DLD1 (cell line): ENCODE measurements around the gene SLC1A3.
"Not testable (repeated sequence)": the region's sequence is repeated elsewhere in the genome, so short reads cannot be mapped to it uniquely, and the experiment has no call there.

Source experiments
- in situ Hi-C: cut with HindIII; loops from 2 replicates; pipeline ENCODE4 v1.10.0; 2017; ENCODE audit warnings: low sequenced_read_pairs

The SLC1A3 gene

DNA sequence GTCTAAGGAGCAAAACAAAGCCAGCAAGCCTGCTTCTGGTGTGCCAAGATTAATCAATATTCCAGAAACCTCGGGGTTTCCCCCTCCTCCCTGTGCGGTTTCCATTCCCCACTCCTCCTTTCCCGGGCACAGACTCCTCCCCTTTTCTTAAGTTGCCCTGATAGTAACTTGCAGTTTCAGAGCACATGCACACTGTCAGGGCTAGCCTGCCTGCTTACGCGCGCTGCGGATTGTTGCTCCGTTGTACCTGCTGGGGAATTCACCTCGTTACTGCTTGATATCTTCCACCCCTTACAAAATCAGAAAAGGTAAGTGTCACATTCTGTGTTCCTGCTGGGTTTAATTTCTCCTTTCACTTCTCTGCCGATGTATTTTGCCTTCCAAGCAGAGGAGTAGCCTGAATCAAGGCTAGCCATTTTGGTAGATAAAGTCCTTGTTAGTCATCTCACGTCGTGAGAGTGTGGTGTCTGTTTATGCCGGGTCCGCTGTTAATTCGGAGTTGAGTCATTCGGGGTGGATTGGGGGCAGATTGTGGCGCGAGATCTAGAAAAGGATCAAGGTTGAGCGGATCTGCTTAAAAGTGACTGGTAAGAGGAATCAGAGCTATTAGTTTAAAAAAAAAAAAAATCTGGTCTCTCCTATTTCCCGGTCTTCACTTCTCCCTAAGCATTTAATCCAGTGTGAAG lies at the start of gene SLC1A3:
SLC1A3 (plus strand) TSS at position 179 of the 686 bp plus-strand sequence. CDS start 1,818 bp downstream, outside the sequence.
- in situ Hi-C loops, result no loop called here

DNA sequence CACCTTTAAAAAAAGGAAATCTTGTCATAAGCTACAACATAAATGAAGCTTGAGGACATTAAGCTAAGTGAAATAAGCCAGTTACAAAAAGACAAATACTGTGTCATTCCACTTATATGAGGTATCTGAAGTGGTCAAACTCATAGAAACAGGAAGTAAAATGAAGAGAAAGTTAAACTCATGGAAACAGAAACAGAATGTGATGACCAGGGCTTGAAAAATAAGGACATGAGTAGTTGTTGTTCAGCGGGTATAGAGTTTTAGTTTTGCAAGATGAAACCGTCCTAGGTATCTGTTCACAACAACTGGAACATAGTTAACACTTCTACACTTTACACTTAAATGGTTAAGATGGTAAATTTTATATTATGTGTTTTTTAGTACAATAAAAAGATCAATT lies 47.8 kb upstream of the SLC1A3 start:
- in situ Hi-C loops, result no loop called here

DNA sequence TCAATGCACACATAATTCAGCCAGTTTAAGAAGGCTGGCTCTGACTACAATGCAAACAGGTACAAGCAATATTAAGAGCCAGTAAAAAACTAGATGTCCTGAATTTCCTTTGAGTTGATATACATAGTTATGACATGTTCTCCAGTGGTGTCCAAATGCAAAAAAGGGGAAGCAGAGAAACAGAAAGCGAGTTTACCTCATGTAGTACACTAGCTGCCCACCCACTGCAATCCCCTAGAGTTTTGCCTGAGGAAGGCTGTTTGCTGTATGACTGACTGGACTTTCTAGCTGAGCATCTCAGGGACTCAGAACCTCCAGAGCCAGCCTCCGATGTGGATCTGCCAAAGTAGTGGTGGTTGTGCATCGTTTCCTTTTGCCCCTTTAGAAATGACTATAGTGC lies 44.8 kb upstream of the SLC1A3 start:
- in situ Hi-C loops, result no loop called here

DNA sequence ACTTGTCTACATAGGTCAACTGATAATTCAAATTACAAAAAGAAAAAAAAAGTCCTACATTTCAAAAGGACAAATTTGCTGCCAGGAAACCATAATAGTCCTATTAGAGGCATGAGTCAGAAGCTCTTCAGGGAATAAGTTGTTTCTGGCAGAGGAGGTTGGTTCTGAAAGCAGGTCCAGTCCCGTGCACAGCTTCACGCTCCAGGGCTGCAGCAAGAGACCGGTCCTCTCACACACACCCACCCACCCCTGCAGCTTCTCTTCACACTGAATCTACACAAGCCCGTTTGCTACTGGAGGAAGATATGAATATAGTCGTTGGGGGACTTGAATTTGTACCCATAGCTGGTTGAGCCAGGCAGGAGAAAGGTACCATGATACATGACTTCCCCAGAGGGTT lies 36.9 kb upstream of the SLC1A3 start:
- in situ Hi-C loops, result no loop called here

DNA sequence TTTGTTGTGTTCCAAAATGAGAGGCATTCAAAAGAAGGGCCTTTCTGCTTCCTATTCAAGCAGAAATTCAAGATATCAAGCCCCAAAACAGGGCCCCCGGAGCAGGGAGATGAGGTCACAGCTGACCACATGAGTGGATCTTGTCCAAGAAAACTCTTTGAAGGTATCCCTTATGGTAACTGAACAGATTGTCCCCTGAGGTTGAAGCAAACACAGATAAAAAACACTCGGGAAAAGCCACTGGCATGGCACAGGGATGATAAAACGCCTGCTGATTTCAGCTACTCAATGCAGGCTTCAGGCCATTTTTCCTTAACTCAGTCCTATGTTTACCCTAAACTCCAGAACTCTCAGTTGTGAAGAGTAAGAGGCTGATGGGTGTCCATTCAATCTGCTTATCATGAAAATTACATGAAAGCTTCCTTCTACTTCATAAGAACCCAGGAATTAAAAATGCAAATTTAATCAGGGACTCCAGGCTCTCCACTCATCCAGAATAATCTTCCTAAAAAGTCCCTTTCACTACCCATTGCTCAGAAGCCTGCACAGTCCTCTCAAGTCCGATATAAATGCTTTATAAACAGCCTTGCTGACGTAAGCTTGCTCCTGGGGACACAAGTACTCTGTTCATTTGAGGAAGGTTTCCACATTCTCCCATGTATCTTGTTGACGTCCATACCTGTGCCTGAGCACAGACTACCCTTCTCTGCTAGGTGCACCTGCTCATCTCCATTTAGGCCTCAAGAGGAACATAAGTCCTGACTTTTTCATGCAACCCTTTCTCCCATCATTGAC lies 35.9 kb upstream of the SLC1A3 start:
- in situ Hi-C loops, result no loop called here

DNA sequence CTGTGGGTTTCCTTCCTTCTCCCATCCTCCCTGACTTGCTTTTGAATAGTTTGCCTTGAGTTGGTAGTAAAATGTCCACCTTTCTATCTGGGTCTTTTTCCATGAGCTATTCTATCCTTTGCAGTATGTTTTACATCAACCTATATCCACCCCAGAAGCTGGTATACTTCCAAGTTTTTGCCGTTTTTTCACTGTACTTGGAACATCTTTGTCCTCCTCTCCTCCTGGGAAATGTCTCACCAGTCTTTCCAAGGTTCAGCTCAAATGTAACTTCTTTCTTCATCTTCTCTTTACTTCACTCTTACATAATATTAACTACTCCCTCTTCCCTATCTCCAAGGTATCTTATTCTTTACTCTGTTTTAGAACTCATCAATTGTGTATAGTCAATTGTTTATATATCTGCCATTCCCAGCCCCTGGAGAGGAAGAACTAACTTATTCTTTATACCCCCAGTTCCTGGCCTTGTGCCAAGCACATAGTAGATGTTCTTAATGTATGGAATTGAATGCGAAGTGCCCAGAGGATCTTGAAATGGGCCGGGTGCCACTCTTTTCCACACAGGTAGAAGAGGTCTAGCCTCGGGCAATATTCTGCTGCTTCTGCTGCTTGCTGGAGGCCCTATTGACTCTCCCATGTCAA lies 34.9 kb upstream of the SLC1A3 start:
- in situ Hi-C loops, result no loop called here

DNA sequence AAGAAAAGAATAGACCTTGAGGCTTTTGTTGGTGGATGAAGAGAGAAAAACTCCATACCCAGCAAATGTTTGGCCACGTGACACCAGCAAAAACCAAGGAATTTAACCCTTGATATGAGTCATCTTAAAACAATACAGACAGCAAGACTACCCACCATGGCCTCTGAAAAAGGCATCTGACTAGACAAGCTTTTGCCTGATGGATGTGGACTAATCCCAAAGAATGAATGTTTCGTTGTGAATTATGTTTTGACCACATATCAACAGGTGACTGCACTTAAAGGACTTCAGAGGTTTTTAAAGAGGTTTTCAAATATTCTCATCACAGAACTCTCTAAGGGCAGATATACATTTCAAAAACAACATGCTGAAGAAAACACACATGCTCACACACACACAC lies 33.0 kb upstream of the SLC1A3 start:
- in situ Hi-C loops, result no loop called here

DNA sequence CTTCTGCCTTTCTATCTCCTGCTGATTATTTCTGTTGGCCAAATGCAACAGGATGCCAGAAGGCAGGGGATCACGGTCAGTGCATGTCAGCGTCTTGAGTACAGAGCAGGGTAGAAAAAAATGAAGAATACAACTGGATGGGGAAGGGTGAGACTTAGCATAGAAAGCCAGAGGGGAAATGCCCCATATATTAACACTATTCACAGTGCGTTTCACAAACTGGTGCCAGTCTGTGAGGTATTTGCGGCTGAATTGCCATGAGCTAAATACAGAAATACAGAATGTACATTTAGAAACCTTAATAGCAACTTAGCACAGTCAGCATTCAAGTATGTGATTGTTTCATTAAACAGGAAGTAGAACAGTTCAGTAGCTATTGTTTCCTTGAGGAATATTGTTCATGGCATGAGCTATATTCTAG lies 31.0 kb upstream of the SLC1A3 start:
- in situ Hi-C loops, result no loop called here

DNA sequence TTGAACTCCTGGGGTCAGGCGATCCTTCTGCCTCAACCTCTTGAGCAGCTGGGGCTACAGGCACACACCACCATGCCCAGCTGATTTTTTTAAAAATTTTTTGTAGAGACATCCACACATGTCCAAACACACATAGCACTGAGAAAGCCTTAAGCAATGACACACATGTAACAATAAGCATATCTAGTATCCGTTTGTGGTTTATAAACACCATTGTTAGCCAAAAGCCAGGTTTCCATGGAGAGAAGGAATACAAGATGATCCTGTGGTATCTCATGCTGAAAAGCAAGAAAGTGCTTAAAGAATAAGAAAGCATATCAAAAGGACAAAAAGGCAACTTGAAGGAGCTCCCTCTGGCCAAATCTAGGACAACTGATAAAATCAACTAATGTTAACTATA lies 29.7 kb upstream of the SLC1A3 start:
- in situ Hi-C loops, result no loop called here

DNA sequence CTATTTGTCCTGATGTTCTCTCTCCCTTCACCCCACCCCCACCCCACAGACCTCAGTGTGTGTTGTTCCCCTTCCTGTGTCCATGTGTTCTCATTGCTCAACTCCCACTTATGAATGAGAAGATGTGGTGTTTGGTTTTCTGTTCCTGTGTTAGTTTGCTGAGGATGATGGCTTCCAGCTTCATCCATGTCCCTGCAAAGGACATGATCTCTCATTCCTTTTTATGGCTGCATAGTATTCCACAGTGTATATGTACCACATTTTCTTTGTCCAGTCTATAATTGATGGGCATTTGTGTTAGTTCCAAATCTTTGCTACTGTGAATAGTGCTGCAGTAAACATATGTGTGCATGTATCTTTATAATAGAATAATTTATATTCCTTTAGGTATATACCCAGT lies 26.5 kb upstream of the SLC1A3 start:
- in situ Hi-C loops, result not testable (repeated sequence)

DNA sequence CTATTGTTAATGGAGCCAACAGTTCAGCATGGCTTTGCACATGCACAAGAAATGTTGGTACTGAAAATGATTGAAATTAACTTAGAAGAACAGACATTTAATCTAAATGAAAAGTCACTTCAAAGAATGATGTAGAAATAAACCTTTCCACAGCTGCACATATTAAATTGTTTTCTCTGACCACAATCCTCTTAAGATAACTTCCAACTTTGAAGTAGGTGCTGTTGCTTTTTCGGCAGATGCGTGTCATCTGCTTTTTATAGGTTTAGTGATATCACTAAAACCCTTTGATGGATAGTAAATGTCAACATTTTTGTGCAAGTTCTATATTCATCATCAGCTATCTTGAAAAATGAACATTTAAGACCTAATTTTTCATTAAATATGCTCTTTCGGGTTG lies 25.3 kb upstream of the SLC1A3 start:
- in situ Hi-C loops, result no loop called here

DNA sequence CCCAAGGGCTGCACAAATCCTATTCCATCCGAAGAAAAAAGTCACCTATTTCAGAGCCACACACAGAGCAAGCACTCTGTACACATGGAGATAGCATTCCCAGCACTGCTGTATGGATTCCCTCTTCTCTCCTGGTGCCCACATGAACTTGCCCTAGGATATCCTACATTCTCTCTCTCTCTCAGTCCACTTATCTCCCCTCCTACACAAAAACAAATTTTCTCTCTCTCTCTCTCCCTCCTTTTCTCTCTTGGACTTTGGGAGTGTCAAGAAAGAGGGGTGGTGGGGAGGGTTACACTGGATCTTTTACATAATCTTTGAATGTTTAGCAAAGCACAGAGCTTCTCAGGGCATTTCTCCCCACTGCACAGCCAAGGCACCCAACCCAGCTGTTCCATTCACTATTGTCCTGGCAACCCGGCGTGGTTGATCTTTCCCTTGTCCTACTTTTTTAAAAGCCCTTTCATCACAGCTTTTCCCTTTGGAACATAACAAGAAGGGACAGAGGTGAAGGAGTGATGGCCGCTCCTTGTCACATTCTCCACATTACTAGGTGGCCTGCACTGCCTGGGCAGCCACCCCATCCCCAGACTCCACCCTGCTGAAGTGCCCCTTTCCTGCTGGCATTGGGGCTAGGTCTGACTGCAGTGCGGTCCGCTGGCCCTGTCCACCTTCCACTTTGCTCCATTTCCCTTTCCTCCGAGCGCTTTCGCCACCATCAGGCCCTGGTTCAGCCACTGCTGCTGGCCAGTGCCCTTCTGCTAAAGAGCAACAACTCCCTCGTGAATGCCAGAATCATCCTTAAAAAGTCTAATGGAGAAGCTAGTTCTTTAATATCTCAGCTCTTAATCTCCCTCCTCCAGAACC lies 22.2 kb upstream of the SLC1A3 start:
- in situ Hi-C loops, result no loop called here

DNA sequence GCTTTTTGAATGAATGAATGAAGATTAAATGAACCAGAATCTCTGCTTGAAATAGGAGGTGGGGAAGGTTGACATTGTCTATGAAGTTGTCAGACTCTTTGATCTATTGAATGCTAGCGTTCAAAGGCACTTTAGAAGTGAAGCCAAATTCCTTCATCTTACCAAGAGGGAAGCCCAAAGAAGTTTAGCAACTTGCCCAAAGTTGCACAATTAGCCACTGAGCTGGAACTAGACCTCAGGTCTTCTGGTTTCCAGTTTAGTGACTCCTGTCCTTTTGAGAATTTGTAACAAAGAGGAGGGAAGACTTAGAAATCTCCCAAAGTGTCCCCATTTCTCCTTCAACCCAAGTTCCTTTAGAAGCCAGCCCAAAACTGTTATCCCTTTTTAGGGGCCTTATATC lies 20.7 kb upstream of the SLC1A3 start:
- in situ Hi-C loops, result no loop called here

DNA sequence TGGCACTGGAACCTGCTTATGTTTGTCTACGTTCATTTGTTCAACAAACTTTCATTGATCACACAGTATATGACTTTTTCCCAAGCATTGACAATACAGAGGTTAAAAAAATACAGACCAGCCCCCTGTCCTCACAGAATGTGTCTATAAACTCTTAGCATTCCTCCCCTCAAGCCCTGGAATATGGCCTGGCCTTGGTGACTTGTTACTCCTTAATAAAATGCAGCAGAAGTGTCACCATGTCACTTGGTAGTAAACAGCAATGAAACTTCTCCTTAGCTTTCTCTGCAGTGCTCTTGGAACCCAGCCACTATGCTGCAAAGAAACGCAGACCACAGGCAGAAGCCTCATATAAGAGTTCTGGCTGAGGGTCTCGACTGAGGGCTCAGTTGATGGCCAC lies 19.1 kb upstream of the SLC1A3 start:
- in situ Hi-C loops, result no loop called here

DNA sequence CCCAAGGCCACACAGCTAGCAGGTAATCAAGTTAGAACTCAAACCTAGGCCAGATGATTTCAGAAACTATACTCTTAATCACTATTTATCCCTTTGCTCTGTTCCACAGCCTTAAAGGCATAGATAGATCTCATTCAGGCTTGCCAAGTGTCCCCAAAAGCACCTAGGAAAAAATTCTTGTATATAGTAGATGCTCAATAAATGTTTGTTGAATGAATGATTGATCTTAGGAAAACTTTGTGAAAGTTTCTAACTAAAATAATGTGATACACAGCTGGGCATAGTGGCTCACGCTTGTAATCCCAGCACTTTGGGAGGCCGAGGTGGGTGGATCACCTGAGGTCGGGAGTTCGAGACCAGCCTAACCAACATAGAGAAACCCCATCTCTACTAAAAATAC lies 16.7 kb upstream of the SLC1A3 start:
- in situ Hi-C loops, result not testable (repeated sequence)

DNA sequence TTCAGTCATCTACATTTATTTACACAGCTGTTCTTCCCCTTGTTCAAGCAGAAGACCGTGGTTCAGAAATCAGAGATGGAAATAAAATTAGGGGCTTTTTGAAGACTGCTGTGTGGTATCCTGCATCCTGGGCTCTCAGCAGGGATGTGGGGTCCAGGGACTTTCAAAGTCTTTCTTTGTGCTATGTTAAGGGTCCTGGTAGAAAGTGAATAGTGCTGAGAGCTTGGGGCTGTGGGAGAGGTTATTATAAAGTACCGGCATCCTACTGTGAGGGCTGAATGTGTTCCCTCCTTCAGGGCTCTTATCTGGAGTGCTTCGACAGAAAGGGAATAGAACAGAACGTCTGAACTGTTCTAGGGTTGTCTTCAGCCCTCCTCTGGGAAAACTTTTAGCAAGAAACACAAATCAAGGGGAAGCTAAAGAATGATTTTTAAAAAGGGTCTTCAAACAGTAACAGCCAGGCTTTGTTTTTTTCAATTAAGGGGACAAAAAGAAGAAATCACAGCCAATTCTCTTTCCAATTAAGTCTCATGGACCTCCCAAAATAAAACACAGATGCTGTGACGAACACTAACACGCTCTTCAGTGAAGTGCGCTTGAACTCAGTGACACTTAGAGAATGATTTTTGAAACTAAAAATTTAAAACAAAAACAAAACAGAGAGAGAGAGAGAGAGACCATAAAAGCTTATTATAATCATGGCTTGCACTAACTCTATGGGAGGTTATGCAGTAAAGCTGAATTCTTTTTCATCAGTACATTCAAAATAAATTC lies 15.7 kb upstream of the SLC1A3 start:
- in situ Hi-C loops, result no loop called here

DNA sequence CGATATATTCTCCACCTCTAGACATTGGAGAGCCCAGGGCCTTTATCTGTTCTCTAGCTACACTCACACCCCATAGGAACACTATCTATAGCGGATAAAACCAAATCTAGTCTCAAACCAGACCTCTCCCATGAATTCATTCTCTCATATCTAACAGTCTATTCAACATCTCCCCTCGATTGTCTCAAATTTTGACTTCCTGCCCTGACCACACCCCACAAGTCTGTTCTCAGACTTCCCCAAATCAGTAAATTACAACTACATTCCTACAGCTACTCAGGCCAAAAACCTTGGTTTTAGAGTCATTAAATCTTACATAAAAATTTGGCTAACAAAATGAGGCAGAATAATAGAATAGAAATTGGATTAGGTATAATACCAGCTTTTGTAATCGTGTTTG lies 12.5 kb upstream of the SLC1A3 start:
- in situ Hi-C loops, result no loop called here

DNA sequence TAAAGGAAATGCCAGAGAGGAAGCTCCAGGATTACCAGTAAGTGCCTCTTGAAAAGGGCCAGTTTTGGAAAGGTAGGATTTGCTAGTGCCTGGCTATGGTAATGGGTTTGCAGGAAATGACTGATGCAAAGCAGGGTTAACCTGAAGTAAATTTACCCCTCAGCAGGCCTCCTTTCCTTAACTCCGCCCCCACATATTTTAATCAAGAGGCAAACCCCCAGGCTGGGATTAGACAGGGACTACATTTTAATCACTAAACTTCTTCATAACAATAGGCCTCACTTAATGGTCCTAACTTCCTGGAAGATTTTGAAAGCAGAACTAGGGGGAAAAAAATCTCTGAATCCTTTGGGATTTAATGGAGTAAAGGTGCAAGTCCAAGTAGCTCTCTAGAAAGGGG lies 10.2 kb upstream of the SLC1A3 start:
- in situ Hi-C loops, result no loop called here

DNA sequence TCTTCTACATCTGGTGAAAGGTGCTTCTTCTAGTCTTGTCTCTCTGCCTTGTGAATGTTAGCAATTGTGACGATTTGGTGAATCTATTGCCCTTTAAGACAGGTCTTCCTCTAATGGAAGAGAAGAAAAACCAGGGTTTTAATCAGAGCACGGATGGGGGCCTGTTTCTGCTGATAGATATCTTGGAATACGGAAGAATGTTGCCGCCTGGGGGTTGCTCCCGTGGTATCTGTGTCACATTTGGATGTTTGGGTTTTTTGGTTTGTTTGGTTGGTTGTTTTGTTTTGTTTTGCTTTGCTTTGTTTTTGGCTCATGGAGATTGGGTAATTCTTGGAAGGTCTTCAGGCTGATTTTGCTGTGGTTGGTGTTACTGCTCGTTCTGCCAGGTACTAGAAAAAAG lies 9.7 kb upstream of the SLC1A3 start:
- in situ Hi-C loops, result no loop called here

DNA sequence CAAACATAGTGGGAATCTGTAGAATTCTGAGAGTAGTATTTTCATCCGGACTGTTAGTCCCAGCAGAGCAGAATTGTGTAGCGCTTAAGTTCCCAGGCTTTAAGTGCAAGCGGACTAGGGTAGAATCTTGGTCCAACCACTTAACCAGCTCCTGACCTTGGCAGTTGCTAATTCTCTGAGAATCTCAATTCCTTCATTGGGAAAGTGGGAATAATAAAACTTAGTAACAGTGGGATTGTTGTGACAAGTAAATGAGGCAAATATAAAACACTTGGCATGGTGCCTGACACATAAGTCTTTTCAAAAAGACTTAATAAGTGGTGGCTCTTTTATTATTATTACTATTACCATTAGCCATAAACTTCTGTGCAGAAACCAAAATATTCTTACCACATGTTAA lies 8.4 kb upstream of the SLC1A3 start:
- in situ Hi-C loops, result no loop called here
